Psoas muscle (tissue), 8 donors: ENCODE measurements around the gene PTCD2. TPM values are rescaled to one million over a fixed set of nuclear protein-coding genes. Genes with fewer than 3 reads are reported as not detected.

Experiments used
- ATAC-seq, 4 donors: fragments of 200-7000 bp; cut with Tn5 transposase; one replicate each; pipeline ENCODE4 v1.9.1; 2020; ENCODE audit warnings: moderate library complexity in 3 of 4, mild to moderate bottlenecking in 2 of 4
- DNase-seq, 2 donors: peaks; one replicate each; pipeline ENCODE4 v3.0.0-alpha.2; 2020
- H3K27ac ChIP-seq: fragments of 200-600 bp; one replicate; pipeline ENCODE4 v1.8.0; 2022
- H3K27me3 ChIP-seq, 3 donors: fragments of 200-600 bp in 1 of 3; one replicate each; pipeline versions ENCODE4 v1.6.1 to v1.8.0; 2013 to 2022; ENCODE audit warnings: low read length in 2 of 3, mild to moderate bottlenecking in 2 of 3, moderate library complexity in 1 of 3; ENCODE audit not compliant: insufficient read depth in 3 of 3
- H3K36me3 ChIP-seq, 2 donors: fragments of 200-600 bp in 1 of 2; one replicate each; pipeline versions ENCODE4 v1.6.1 to v1.8.0; 2013 to 2022; ENCODE audit warnings: low read depth in 1 of 2, mild to moderate bottlenecking in 1 of 2, moderate library complexity in 1 of 2; ENCODE audit not compliant: insufficient read depth in 1 of 2
- H3K4me1 ChIP-seq: fragments of 200-600 bp; one replicate; pipeline ENCODE4 v1.8.0; 2022
- H3K4me3 ChIP-seq: fragments of 200-600 bp; one replicate; pipeline ENCODE4 v1.8.0; 2022; ENCODE audit warnings: mild to moderate bottlenecking
- H3K9me3 ChIP-seq: fragments of 200-600 bp; one replicate; pipeline ENCODE4 v1.8.0; 2022
- WGBS, 3 donors: extraction: QIAGEN DNeasy Blood & Tissue Kit; methylation state at CpG; one replicate each; pipeline versions ENCODE4 v1.1.6 to v1.1.7; 2013; 5-methylcytosine and 5-hydroxymethylcytosine counted together
- intact Hi-C, 2 donors: fragments of 100-400 bp; cut with DNase I; formaldehyde crosslinking; loops; one replicate each; pipeline versions ENCODE4 v1.11.0 to v1.14.2; 2022
- polyA plus RNA-seq, 3 donors: library from polyadenylated mRNA; stranded (reverse); fragments of 200-250 nt; gene quantifications; one replicate each; pipeline ENCODE4 v1.2.3, GENCODE V29; 2013
- total RNA-seq, 4 donors: library from RNA; stranded (reverse); fragmentation: NEBNext Ultra II Directional in 2 of 4; extraction: Animal tissue kit (Norgen Biotek cat#: 25700) in 2 of 4; gene quantifications; one replicate each; pipeline versions ENCODE4 v1.2.1 to v1.2.4, GENCODE V29; 2021 to 2023
- TF ChIP-seq, protein P1 (sequence below): fragments of 200-600 bp; IDR thresholded peaks from one replicate; pipeline ENCODE4 v1.8.0; 2022; ENCODE audit warnings: antibody characterized with exemption
- donor health status: healthy with polysubstance abuse.
- donor health status: DM: no; HTN: no; CAD: no; lungs with moderate emphysema.
- donor health status: Bipolar disorder and iron deficiency.
- donor health status: healthy.
- donor health status: DM: yes; HTN: yes; CAD: no.
- donor health status: DM: no; HTN: no; CAD: no.
- donor health status: DM: no; HTN: no; CAD: no.
- donor health status: DM: yes; HTN: yes; CAD: no.

The PTCD2 gene
- total and polyA plus RNA-seq, 7 donors: 6.2 to 30.8 (median 12.8) TPM

DNA sequence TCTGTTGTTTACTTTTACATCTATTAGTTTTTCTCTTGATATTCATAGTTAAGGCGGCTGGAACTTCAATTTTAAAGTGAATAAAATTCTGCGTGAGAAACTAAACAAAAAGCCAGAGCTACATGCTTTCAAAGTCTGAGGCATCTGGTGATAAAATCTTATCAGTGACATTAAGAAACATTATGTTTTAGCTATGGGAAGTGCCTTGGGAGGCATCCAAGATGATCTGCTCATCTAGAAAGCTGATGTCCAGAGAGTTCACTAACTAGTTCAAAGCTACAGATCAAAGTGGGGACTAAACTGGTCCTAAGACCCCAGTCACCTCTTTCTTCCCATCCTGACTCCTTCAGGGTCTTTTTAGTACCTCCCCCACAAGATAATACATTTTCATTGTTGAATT is 37.3 kb upstream of the PTCD2 start:
- TF ChIP-seq, protein P1, sequence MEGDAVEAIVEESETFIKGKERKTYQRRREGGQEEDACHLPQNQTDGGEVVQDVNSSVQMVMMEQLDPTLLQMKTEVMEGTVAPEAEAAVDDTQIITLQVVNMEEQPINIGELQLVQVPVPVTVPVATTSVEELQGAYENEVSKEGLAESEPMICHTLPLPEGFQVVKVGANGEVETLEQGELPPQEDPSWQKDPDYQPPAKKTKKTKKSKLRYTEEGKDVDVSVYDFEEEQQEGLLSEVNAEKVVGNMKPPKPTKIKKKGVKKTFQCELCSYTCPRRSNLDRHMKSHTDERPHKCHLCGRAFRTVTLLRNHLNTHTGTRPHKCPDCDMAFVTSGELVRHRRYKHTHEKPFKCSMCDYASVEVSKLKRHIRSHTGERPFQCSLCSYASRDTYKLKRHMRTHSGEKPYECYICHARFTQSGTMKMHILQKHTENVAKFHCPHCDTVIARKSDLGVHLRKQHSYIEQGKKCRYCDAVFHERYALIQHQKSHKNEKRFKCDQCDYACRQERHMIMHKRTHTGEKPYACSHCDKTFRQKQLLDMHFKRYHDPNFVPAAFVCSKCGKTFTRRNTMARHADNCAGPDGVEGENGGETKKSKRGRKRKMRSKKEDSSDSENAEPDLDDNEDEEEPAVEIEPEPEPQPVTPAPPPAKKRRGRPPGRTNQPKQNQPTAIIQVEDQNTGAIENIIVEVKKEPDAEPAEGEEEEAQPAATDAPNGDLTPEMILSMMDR: no peak
- Histone ChIP-seq H3K4me3 (no peak overlapping the region), H3K9me3 (no peaks in the 10 kb centered on the region), H3K27me3 (no peaks in the 10 kb centered on the region), H3K36me3 (peaks cover 0 to 12% of the 10 kb centered on the region in 2 donors), H3K27ac (peak overlapping the region; percentile 25), H3K4me1 (peaks cover 14% of the 10 kb centered on the region)
- intact Hi-C loops: no loop called here
- ATAC-seq (peak in 1 of 4 donors; percentile 31), DNase-seq (no peak)
- 77 to 89% (median 79%) methylated on average over 2 of the region's 2 CpGs for WGBS, 3 donors

- peaks cover 14% of the 10 kb centered on the region for H3K4me1 ChIP-seq
- no peak for DNase-seq
- WGBS, 3 donors: 56 to 77% (median 61%) methylated on average over 2 of the region's 2 CpGs
- no peaks in the 10 kb centered on the region for H3K9me3 ChIP-seq
- H3K27me3 ChIP-seq: no peaks in the 10 kb centered on the region
- TF ChIP-seq, protein P1: no peak
- peaks cover 0 to 16% of the 10 kb centered on the region in 2 donors for H3K36me3 ChIP-seq
- intact Hi-C loops: no loop called here
- no peak overlapping the region for H3K27ac ChIP-seq
- H3K4me3 ChIP-seq: no peak overlapping the region
- ATAC-seq: peak in 1 of 4 donors; percentile 40
These were observed 36.8 kb upstream of the PTCD2 start for GRCh38 chr5:72283358-72283757.

GRCh38 chr5:72284559-72285423 is 35.4 kb upstream of the PTCD2 start:
- DNase-seq: no peak
- Histone ChIP-seq H3K36me3 (peaks cover 0 to 16% of the 10 kb centered on the region in 2 donors), H3K27ac (no peak overlapping the region), H3K27me3 (no peaks in the 10 kb centered on the region), H3K9me3 (no peaks in the 10 kb centered on the region), H3K4me1 (peaks cover 14% of the 10 kb centered on the region), H3K4me3 (no peak overlapping the region)
- intact Hi-C loops: no loop called here
- TF ChIP-seq, protein P1: no peak
- WGBS, 3 donors: 79 to 82% (median 80%) methylated on average over 3 of the region's 3 CpGs
- no peak for ATAC-seq

- no peak overlapping the region for H3K27ac ChIP-seq
- no peak overlapping the region for H3K4me3 ChIP-seq
- no peaks in the 10 kb centered on the region for H3K27me3 ChIP-seq
- no peak for ATAC-seq
- H3K9me3 ChIP-seq: no peaks in the 10 kb centered on the region
- H3K36me3 ChIP-seq: peaks cover 0 to 20% of the 10 kb centered on the region in 2 donors
- TF ChIP-seq, protein P1: no peak
- H3K4me1 ChIP-seq: peaks cover 14% of the 10 kb centered on the region
- 92 to 96% (median 94%) methylated on average over 3 of the region's 3 CpGs for WGBS, 3 donors
- intact Hi-C loops: no loop called here
- DNase-seq: no peak
These were observed 34.8 kb upstream of the PTCD2 start for GRCh38 chr5:72285424-72285821.
